Neuron (in vitro differentiated cells): ENCODE results near the gene GPR12.
A peak's percentile ranks its signal among the peaks of the same experiment; 100 is the strongest.

Source experiments
- H2AFZ ChIP-seq: one replicate; pipeline ENCODE4 v1.6.1; 2013; ENCODE audit warnings: low read depth, mild to moderate bottlenecking, inconsistent platforms, low read length, moderate library complexity
- H3K27me3 ChIP-seq: one replicate; pipeline ENCODE4 v1.6.1; 2013; ENCODE audit warnings: low read length; ENCODE audit not compliant: insufficient read depth
- H3K36me3 ChIP-seq: one replicate; pipeline ENCODE4 v1.6.1; 2013; ENCODE audit warnings: low read length; ENCODE audit not compliant: insufficient read depth
- H3K4me1 ChIP-seq: one replicate; pipeline ENCODE4 v1.6.1; 2013; ENCODE audit warnings: low read length; ENCODE audit not compliant: insufficient read depth
- H3K4me3 ChIP-seq: 2 replicates; pipeline ENCODE4 v1.5.1; 2013; ENCODE audit warnings: mild to moderate bottlenecking, low read length, moderate library complexity
- H3K9me3 ChIP-seq: one replicate; pipeline ENCODE4 v1.6.1; 2013; ENCODE audit warnings: low read length

Gene GPR12, protein sequence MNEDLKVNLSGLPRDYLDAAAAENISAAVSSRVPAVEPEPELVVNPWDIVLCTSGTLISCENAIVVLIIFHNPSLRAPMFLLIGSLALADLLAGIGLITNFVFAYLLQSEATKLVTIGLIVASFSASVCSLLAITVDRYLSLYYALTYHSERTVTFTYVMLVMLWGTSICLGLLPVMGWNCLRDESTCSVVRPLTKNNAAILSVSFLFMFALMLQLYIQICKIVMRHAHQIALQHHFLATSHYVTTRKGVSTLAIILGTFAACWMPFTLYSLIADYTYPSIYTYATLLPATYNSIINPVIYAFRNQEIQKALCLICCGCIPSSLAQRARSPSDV

DNA sequence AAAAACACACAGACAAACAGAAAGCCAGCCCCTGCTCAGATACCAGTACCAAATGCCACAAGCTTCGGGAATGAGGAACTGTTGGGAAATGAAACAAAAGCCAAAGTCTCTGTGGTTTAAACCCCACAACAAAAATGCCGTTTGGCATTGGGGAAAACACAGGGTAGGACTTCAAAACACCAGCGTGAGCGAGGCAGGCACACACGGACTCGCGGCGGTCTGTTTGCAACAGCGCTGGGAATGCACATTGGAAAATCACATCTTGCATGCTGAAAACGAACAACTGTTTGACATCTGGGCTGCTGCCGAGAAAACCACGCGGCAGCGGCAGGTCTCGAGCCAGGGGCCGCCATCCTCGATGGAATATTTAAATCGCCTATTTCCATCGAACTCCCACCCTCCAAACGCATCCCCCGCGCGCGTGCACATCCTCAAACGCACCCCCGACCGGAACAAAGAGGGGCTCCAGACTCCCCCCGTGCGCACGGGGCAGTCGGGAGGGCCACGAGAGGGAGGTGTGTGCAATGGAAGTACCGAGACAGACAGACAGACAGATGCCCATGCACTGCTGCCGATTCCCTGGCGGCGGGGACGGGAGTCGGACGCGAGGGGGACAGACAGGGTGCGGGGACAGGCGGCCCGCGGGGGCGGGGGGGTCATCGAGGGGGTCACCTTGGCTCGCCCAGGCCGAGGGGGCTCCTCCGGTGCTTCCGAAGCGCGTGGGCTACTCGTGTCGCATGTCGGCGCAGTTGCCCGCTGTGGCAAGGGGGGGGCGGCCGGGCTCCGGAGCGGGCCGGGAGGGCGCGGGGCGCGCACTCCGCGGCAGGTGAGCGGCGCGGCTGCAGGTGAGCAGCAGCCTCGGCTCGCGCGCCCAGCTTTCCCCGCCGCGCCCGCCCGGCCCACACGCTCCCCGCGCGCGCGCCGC is at the start of gene GPR12:
TSS of gene GPR12 (minus strand) at position 880 of the 925 bp plus-strand sequence. CDS start 959 bp downstream, outside the sequence.
- H3K27me3 ChIP-seq = peaks cover 72% of the 10 kb centered on the region
- H2AFZ ChIP-seq = peak within 1 kb of the TSS; percentile 2
- H3K4me1 ChIP-seq = peaks cover 4% of the 10 kb centered on the region
- H3K4me3 ChIP-seq = peak within 1 kb of the TSS; percentile 24
- H3K9me3 ChIP-seq = peaks cover 5% of the 10 kb centered on the region
- no peaks in the 10 kb centered on the region for H3K36me3 ChIP-seq

DNA sequence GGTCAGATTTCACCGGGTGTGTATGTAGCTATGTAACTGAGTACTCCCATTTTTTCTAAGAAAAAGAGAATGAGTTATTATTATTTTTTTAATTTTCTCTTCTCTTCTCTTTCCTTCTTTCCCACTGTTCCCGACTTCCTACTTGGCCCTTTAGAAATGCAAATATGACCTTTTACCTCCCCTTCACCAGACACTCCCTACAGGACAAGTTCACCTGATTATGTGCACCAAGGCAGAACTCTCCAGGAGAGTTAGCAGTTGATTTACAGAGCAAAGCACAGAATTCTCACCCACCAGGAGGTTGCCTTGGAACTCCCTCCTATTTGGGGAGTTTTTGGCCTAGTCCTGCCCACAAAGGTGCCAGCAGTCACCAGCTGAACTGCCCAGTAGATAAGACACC is 49.5 kb upstream of the GPR12 start:
- Histone ChIP-seq H3K27me3 (no peaks in the 10 kb centered on the region), H3K4me3 (no peak overlapping the region), H3K36me3 (no peaks in the 10 kb centered on the region), H3K9me3 (no peaks in the 10 kb centered on the region), H3K4me1 (no peaks in the 10 kb centered on the region), H2AFZ (no peak overlapping the region)

DNA sequence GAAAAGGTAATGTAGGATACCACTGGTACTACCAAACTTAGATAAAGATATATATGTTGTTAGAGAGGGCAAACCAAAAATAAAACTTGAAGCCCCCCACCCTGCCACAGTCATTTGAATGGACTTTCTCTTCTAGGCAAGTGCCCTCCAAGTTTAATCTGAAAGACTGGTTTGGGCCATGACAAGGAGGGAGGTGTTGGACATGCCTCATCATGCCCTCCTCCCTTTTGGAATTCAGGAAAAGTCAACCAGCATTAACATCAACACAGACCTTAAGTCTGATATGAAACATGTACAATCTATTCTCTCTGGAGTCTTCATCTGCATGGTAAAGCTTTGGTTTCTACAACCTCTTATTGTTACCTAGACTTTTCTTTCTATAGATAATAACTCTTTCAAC is 46.3 kb upstream of the GPR12 start:
- no peak overlapping the region for H2AFZ ChIP-seq
- no peaks in the 10 kb centered on the region for H3K36me3 ChIP-seq
- H3K4me1 ChIP-seq = no peaks in the 10 kb centered on the region
- H3K27me3 ChIP-seq = no peaks in the 10 kb centered on the region
- H3K9me3 ChIP-seq = no peaks in the 10 kb centered on the region
- no peak overlapping the region for H3K4me3 ChIP-seq

DNA sequence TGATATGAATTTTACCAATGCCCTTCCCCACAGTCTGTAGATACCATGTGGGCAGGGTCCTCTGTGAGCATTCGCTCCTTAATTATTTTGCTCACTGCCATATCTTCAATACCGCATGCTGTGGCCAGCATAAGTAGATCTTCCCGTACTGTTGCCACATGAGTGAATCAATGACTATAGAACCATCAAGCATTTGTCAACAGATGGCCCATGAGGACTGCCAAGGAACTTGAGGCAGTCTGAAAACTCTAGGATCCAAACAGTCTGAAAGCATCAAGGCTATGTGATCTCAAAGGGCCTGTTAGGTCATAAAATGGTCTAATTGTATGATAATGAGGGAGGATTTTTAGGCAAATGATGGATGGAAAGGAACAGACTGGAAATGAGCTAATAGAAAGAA is 27.4 kb upstream of the GPR12 start:
- Histone ChIP-seq H3K4me1 (no peaks in the 10 kb centered on the region), H3K36me3 (no peaks in the 10 kb centered on the region), H3K4me3 (no peak overlapping the region), H2AFZ (no peak overlapping the region), H3K9me3 (no peaks in the 10 kb centered on the region), H3K27me3 (peaks cover 20% of the 10 kb centered on the region)

DNA sequence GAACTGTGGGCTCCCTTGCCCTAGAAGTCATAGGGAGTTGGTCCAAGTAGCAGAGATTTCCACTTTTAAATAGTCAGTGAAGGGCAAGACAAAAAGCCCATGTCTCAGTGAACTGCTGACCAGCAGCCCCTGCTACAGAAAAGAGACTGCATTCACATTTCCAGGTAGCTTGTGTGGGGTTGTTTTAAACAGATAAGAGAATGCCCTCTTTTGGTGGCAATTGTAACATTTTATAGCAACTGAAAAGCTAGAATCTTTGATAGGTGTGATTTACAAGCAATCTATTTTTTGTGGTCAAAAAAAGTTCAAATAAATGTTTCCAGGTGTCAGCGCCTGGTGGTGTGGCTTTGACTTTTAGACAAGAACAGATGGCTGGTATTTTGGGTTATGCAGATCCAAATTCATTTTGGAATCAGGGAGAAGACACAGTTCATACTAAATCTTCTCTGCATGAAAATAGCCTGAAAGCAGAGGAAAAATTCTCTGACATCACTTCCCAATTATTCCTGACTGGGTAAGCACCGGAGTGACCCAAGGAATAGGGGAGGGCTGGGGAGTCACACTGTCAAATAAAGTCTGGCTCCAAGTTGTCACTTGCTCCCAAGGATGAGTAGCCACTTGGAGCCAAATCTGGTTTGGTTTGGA is 26.2 kb upstream of the GPR12 start:
- H3K4me3 ChIP-seq = no peak overlapping the region
- no peaks in the 10 kb centered on the region for H3K9me3 ChIP-seq
- H3K36me3 ChIP-seq = no peaks in the 10 kb centered on the region
- H2AFZ ChIP-seq = no peak overlapping the region
- H3K27me3 ChIP-seq = peaks cover 20% of the 10 kb centered on the region
- no peaks in the 10 kb centered on the region for H3K4me1 ChIP-seq

DNA sequence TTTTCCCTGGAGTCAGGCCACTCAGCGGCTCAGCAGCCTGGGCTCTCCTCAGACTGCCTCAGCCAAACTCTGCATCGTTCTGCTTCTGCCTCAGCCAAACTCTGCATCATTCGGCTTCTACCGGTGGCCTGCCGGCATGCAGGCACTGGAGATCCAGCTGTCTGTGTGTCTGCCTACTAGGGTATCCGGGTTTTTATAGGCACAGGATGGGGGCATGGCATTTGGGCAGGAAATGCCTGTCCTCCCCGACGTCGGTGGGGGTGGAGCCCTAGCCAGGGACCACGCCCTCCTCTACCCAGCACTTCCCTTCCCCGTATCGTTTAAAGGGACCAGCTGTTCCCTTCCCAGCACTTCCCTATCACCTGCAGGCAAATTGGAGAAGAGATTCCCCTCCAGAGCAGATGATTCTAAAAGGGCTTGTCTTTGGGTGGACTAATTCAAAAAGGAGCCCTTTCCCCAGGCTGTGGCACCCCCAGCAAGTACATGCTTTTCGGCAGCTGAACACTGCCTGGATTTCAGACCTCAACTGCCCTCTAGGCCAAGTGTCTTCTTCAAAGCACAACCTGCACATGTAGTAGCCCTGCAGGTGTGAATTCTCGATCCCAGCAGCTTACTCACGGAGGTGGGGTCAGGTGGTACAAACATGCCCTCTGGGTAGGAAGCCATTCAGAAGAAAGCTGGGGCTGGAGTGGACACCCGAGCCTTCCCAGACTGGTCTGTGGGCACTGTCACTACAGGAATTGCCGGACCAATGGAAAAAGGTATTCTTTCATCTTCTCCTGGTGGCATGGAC is 25.4 kb upstream of the GPR12 start:
- H2AFZ ChIP-seq = no peak overlapping the region
- H3K4me1 ChIP-seq = no peaks in the 10 kb centered on the region
- H3K9me3 ChIP-seq = no peaks in the 10 kb centered on the region
- H3K27me3 ChIP-seq = peaks cover 20% of the 10 kb centered on the region
- no peak overlapping the region for H3K4me3 ChIP-seq
- H3K36me3 ChIP-seq = no peaks in the 10 kb centered on the region

DNA sequence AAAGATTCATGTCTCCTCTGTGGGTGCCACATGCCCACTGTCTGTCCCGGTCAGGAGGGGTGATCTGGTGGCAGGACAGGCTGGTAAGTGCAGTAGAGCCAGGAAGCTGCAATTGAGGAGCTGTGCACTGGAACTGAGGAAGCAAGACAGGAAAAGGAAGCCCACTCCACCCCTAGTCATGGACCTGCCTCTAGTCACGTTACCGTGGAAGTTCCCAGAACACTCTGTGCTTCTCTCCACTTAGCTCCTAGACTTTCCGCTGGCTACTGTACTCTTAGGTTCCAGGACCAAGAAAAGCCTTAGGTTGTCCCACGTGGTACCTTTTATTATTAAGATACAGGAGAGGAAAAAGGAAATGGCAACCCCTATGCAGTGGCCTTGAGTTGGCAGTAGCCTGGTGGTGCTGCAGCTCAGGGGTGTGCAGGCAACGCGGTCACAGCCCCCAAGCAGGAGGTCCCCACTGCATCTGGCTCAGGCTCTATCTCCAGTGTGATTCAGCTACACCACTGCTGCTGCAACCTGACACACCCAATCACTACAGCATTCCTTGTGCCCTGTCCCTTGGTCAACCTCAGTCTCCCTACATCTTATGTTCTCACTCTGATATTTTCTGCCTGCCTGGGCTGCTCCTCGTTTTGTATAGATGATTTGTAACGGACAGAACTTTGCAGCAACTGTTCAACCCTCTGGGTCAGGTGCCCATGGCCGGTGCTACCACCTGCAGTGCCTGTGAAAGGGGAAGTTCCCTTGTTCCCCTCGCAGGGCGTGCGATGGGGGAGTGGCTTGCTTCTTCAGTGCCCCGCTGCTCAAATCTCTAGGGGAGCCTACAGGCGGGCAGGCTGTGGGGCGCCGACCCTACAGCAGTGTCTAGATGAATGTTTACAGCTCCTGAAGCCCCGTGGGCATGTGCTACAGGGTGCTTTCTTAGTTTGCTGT is 24.4 kb upstream of the GPR12 start:
- Histone ChIP-seq H3K4me3 (no peak overlapping the region), H3K27me3 (peaks cover 20% of the 10 kb centered on the region), H3K9me3 (no peaks in the 10 kb centered on the region), H2AFZ (no peak overlapping the region), H3K4me1 (no peaks in the 10 kb centered on the region), H3K36me3 (no peaks in the 10 kb centered on the region)

DNA sequence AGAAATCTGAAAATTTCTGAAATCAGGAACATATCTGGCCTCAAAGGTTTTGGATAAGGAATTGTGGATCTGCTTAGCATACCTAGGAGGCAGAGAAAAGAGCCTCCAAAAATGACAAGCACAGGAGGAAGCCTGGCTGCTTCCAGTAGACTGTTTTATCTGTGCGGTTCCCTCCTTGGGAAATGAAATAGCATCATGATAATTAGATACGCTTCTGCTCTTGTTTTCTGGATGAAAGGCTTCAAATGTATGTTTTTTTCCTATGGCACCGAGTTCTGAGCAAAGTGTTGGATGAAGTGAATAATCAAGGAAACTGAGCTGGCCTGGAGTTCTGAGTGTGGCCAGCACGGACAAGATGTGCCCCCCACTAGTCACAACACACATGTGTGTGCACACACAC is 19.8 kb upstream of the GPR12 start:
- no peaks in the 10 kb centered on the region for H3K36me3 ChIP-seq
- H3K27me3 ChIP-seq = peaks cover 9% of the 10 kb centered on the region
- H3K4me3 ChIP-seq = no peak overlapping the region
- H2AFZ ChIP-seq = no peak overlapping the region
- no peaks in the 10 kb centered on the region for H3K9me3 ChIP-seq
- no peaks in the 10 kb centered on the region for H3K4me1 ChIP-seq

DNA sequence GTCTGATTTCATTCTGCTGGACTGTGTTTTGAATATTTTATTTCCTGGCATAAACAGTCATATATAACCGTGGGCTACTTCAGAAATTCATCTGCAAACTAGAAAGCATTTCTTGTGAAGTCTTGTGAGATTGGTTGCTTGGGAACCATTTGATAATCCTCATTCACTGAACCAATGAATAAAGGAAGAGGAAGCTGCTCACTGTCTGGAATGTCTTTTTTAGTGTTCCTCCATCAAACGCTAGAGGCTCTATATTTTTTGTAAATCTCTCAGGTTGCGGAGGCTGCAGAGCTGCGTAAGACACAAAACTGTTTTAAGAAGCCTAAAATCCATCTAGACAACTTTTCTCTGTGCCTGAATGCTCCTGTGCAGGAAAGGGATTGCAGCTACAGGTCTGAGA is 18.7 kb upstream of the GPR12 start:
- Histone ChIP-seq H3K4me1 (no peaks in the 10 kb centered on the region), H3K36me3 (no peaks in the 10 kb centered on the region), H2AFZ (no peak overlapping the region), H3K9me3 (no peaks in the 10 kb centered on the region), H3K4me3 (no peak overlapping the region), H3K27me3 (no peaks in the 10 kb centered on the region)

DNA sequence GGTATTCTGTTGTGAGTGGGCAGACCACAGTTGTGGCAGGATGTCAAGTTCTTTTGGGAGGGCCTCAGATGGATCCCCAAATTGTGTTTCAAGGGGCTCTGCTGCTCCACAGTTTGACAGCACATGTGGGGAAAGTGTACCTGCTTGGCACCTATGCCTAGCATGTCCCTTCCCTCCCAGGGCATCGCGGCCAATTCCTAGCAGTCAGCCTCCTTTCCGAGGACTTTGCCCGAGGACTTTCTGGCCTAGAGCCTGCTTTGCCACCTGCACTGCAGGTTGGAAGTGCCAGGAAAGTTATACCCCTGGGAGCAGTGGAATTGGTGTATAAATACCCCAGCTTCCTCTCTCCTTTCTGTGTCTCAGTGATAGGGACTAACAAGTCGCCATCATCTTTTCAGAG is 11.9 kb upstream of the GPR12 start:
- H3K4me3 ChIP-seq = no peak overlapping the region
- peaks cover 3% of the 10 kb centered on the region for H3K27me3 ChIP-seq
- no peaks in the 10 kb centered on the region for H3K4me1 ChIP-seq

GRCh38 chr13:26771796-26772195 is 11.2 kb upstream of the GPR12 start:
- H3K4me3 ChIP-seq = no peak overlapping the region
- no peaks in the 10 kb centered on the region for H3K36me3 ChIP-seq
- H3K27me3 ChIP-seq = peaks cover 3% of the 10 kb centered on the region
- no peaks in the 10 kb centered on the region for H3K9me3 ChIP-seq
- H3K4me1 ChIP-seq = no peaks in the 10 kb centered on the region
- no peak overlapping the region for H2AFZ ChIP-seq

More for the DNA sequence above, 11.9 kb upstream of the GPR12 start:
- H2AFZ ChIP-seq = no peak overlapping the region
- H3K9me3 ChIP-seq = no peaks in the 10 kb centered on the region
- H3K36me3 ChIP-seq = no peaks in the 10 kb centered on the region
